Stimulated activated CD4-positive, alpha-beta T cell treated with anti-CD3 and anti-CD28 coated beads, Interleukin-1b, Interleukin-23, amount 100 ng/mL, for 1 hour (primary cell): Measurements from ENCODE around the gene FOXN4.

ENCODE experiments used
- DNase-seq, 2 donors: peaks; one replicate each; pipeline ENCODE4 v3.0.0-alpha.2; 2020; ENCODE audit warnings: low read depth in 2 of 2

Gene FOXN4

DNA sequence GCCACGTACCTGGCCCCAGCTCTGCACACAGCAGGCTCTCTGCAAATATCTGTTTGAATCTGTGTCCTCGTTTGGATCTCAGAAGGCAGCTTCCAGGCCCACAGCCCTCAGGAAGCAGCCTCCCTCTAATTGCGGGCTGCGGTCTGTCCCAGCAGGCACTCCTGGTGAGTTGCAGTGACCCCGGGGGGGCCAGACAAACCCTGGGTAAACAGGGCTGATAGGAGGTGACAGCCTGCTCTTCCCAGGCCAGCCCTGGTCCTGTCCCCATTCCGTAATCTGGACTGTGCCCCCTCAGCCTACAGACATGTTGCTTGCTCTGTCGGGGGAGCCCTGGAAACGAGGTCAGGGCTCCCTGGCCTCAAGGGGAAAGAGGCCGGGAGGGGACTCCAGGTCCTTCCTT, 2.0 kb downstream of the FOXN4 start:
- no peak for DNase-seq

DNA sequence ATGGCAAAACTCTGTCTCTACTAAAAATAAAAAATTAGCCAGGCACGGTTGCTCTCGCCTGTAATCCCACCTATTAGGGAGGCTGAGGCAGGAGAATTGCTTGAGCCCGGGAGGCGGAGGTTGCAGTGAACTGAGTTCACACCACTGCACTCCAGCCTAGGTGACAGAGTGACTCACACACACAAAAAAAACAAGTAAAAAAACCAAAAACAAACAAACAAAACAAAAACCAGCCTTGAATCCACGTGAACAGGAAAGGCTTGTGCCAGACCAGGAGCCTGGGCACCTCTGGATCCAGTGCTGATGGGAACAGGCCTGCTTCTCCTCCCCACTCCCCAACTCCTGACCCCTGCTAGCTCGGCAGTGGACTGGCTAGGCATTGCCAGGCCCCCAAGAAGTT, 3.5 kb downstream of the FOXN4 start:
- no peak for DNase-seq

DNA sequence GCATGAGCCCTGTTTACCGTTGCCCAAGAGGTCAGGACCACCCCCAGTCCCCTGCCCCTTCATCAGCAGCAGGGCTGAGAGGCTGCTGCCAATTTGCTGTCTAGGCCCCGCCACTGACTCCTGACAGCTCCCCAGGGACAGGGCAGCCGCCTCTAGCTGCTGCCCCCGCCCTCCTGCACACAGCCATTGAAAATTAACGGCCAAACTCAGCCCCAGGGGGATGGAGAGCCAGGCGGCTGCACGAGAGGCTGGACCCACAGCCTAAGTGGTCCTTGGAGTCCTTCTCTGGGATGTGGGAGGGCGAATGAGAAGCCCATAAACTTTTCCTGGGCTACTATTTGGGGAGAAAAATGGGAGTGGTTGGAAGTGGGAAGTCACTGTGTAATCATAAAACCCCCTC, 4.6 kb downstream of the FOXN4 start:
- DNase-seq = no peak

DNA sequence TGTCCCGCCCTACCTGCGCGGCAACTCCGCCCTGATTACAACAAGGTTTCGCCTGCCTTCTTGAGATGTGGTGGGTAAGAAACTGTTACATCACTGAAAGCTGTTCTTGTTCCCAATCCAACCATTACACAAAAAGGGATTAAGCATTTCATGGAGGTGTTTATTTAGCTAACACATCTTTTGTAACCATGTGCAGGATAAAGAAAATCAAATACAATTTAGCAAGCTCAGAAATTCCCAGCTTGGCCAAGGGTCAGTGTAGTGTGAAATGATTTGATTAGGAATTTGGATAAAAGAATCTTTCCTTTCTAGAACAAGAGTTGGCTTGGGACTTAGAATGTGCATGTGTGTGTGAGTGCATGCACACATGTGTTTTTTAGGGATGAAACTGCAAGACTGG, 6.3 kb downstream of the FOXN4 start:
- no peak for DNase-seq

DNA sequence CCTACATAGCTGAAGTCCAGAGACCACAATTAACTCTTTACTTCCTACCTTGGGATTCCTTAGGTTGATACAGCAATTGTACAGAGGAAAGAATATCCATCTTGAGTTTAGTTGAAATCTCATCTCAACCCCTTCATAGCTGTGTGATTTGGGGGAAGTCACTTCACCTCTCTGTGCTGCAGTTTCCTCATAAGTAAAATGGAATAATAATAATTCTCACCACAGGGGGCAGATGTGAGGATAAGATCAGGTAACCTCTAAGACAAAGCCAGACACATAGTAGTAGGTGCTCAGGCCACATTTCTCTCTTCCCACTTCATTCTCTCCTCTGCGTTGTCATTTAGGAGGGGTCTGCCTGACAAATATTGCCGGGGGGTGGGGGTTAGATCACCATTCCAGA, 6.7 kb downstream of the FOXN4 start:
- no peak for DNase-seq

DNA sequence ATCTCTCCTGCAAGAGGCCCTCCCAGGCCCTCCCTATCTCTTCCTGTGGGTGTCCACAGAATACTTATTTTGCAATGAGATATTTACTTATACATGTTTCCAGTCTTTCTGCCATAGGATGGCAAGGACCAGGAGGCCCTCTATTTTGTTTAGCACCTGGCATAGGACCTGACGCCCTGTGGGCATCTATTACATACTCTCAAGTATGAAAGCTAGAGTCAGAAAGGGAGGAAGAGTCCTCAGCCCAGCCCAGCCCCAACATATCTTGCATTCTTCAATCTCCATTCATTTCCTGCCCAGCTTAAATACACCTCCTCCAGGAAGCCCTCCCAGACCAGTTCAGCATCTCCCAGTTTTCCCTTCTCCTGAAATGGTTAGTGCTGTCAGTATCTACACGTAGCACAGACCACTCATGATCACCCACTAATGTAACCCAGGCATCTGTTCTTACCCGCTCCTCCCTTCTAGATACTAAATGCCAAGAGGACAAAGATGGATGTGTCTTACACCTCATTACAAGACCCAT, 7.4 kb downstream of the FOXN4 start:
- no peak for DNase-seq

DNA sequence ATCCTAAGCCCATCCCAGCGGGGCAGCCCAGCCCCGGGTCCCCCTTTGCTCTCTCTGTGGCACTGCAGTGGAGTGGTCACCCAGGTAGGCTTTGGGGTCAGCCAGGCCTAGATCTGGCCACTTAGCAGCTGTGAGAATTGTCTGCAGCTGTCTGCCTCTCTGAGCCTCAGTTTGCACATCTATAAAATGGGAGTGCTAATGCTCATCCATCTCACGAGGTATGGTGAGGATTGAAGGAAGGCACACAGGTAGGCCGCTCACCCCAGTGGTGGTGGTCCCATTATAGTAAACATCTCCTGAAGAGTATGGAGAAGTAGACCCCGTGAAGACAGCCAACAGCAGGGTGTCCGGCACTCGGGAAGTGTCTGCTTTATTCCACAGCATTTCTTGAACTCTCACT, 9.2 kb downstream of the FOXN4 start:
- DNase-seq = no peak

DNA sequence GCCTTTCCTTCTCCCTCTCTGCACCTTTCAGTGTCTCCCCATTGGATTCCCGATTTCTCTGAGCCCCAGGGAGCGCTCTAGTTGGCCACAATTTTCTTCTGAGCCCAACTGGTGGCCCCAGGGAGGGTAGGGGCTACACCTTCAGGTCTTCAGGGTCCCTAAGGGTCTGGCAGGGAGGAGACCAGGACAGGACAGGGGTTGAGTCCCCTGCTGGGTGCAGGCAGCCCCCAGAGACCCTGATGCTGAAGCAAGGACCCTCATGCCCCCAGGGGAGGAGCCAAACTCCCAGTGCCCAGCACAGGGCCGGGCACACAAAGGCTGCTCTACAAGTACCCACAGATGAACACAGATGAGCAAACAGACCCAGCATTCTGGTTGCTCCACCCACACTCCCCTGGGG, 12.7 kb downstream of the FOXN4 start:
- no peak for DNase-seq

DNA sequence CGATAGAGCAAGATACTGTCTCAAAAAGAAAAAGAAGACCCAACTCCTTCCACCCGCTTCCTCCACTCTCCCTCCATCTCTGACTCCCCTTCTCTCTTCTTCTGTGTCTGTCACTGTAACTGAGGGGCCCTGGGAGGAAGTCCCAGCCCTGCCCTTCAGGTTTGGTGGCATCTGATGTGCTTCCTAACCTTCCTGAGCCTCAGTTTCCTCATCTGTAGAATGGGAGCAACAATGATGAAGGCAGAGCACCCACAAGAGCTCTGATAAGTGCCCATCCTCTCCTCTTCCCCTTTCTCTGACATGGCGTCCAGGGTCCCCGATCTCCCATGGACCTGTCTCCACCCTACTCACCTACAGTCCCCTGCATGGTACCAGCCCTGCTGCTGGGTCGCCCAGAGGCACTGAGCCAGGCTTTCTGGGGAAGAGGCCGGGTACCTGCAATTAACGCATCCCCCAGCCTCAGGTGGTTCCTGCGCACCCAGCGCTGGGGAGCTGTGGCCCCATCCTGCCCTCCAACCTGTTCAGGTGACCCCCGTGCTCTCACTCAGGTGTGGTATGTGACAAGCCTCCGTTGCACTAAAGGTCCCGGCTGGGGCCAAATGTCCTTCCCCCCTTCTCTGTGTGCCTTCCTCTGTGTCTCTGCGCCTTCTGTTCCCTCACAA, 13.2 kb downstream of the FOXN4 start:
- DNase-seq = no peak

DNA sequence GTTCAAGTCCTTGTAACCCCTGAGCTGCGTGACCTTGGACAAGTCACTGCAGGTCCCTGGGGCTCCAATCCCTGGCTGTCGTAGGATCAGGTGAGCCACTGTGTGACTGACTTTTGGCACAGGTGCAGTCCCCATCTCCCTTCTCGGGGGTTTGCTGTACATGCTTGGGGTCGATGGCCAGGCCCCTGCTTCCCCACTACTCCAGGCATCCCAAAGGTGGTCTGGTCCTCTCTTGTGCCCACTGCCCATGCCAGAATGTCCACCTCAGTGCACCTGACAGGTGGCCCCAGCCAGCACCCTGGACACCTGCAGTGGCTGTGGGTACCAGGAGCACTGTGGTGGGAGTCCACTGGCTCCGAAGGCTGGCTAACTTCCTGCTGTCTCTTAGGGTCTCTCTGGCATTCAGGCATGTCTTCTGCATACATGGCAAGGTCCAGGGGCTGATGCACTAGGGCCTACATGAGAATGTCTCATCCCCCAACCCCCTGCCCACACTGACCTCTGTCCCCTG, 14.7 kb downstream of the FOXN4 start:
- DNase-seq = no peak

DNA sequence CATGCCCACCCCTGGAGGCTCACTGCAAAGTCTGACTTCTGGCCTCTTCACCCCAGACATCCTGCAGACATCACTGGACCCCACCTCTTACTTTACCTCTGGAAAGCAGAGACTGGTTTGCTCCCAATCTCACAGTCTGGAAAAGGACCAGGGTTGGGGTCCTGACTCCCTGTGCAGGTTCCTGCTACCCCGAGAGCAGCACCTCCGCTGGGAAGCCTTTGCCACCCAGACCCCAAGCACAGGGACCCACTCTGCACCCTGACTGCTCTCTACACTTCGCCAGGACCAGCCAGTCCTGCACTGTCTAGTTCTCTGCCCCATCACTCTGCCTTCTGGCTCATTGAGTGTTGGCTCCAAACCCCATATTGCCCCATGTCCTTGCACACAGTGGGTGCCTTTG, 16.0 kb downstream of the FOXN4 start:
- DNase-seq = no peak

DNA sequence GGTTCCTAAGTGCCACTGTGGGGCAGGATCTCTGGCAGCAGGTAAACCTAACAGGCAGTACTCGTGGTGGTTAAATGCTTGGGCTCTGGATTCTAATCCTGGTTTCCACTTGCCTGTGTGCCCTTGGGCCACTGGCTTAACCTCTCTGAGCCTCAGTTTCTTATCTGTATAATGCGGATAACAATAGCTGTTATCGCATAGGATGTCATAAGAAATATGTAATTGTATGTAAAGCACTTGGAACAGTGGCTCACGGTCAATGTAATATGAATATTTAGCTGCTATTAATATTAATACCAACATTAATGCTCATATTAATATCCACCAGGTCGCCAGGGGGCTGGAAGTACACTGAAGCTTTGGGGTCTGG, 16.8 kb downstream of the FOXN4 start:
- DNase-seq = no peak

DNA sequence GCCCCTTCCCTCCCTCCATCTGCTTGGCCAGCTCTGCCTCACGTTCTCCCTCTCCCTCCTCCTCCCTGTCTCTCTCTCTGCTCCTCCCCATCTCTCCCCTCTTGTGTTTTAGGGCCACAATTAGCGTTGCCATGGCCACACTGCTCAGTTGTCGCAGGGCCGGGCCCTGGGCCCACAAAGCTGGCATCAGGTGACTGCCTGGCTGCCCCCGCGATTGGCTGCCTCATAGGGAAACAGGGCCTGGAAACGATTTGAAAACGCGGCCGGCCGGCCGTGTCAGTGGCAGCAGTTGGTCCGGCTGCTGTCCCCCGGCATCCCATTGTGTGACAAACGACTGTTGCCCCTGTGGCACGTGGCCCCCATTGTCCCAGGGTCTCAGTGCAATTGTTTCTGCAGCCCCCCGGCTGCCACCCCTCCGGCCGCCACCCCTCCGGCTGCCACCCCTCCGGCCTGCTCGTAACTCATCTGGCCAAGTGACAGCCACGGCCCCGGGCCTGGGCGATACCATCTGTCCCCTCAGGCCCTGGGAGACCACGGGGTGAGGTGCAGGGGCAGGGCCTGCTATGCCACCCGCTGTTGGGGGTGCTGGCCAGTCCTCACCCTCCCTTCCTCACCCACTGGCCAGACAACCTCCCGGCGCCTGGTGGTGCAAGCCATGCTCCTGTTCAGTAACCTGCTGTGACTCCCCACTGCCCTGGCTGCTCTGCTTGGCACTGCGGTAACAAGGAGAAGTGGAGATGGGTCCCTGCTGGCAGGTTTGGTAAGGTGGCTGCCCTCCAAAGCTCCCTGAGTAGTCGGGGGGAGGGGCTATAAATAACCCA, 17.4 kb downstream of the FOXN4 start:
- DNase-seq = no peak

DNA sequence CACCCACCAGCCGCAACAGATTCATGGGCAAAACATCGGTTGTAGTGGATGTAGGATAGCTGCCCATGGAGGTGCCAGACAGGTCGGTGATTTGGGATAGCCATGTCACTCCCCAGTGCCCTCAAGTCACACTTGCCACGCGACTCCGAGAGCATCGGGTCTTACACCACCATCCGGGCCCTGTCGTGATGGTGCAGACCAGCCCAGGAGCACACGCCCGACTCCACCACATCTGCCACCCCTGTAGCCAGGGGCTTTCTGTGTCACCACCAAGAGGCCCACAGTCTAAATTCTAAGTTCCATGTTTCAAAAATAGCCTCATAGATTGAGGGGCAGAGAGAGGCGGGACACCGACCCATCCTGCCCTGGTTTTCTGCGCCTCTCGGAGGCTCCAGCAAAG, 18.0 kb downstream of the FOXN4 start:
- DNase-seq = no peak

DNA sequence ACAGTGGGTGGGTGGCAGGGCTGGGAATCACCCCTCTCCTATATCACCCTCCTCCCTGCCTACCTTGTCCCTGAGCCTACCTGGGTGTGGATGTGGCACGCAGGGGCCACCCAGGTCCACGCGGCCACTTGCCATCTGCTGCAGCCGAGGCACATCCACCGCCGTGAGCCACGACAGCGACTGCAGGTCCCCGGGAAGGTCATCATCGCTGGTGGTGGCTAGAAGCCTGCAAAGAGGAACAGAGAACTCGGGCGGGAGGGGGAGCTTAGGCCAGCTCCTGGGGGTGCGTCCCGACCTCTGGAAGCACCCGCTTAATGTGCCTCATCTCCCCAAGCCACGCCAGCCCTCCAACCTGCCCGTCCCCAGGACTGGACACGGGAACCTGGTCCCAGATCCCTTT, 19.0 kb downstream of the FOXN4 start:
- no peak for DNase-seq

DNA sequence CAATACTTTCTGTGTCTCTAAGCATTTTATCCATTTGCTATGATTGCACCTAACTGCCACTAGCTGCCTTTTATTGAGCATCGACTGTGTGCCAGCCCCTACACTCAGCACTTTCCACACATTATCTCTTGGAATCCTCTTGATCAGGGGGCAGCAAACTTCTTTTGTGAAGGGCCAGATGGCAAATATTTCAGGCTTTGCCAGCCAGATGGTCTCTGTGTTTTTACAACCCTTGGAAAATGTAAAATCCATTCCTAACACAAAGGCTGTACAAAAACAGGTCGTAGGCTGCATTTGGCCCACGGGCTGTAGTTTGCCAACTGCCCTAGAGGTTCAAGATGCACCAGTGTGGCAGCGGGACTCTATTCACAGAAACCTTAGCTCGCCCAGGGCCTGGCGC, 19.5 kb downstream of the FOXN4 start:
- DNase-seq = no peak

DNA sequence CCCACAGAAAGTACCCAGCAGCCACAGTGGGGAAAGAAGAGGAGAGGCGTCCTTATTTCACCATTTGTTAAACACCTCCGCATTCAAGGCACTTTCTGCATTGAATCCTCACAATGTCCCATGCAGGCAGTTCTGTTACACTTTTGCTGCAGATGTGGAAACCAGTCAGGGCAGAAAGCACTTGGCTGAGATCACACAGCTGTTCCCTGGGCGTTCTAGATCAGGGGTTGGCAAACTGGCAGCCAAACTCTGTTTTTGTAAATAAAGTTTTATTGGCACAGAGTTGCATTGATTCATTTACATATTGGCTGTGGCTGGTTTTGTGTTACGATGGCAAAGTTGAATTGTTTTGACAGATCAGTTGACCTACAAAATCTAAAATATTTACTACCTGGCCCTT, 20.1 kb downstream of the FOXN4 start:
- DNase-seq = no peak

DNA sequence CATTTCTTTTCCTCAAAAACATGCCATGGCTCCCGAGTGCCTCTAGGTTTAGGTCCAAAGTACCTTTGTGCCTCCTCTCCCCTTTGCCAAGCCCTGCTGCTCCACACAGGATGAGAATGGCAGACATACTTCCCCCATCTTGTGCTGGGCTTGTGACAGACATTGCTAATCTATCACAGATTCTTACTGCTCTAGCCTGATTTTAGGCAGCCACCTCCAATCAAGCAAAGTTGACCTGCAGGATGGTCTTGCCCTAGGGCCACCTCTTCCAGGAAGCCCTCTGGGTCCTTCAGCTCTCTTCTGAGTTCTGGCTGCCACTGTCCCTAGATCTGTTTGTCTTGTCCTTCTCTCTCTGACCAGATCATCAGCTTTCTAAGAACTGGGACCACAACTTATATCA, 20.5 kb downstream of the FOXN4 start:
- no peak for DNase-seq

DNA sequence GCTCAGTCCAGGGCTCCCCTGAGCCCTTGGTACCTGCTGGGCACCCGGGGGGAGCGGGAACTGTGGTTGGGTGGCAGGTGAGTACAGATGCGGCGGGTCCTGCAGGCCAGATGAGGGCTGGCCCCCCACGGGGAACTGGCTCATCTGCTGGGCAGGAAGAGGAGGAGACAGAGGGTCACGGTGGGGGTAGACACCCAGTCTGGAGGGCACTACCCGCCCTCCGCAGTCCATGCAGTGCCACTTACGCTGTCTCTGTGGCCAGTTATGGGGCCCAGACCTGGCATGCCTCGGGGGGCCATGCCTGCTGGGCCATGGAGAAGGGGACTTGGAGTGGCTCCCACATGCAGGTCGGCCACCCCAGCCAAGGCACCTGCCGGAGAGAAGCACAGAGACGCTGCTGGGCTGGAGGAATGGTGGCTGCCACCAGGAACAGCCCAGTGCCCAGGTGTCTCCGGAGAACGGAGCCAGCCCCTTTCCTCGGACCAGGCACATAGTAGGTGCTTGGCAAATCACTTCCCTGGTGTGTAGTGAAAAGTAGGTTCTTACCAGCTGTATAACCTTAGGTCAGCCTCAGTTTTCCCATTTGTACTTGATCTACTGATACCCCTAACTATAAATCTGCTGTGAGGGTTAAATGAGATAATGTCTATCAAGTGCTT, 21.1 kb downstream of the FOXN4 start:
- DNase-seq = no peak

DNA sequence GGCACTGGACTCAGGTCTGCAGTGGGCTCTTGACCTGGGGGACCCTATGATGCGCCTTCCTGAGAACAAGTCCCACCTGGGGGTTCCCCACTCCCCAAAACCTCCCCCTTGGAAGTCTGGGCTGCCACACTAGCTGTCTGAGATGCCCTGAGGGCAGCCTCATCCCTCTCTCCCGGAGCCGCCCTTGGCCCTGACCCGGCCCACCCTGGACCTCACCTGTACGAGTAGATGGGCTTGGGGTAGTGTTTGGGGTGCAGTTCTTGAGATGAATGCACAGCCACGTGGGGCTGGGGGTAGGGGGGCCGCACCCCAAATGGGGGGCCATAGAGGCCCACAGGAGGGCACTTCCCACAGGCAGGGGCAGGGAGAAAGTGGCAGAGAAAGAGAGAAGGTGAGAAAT, 21.9 kb downstream of the FOXN4 start:
- no peak for DNase-seq

DNA sequence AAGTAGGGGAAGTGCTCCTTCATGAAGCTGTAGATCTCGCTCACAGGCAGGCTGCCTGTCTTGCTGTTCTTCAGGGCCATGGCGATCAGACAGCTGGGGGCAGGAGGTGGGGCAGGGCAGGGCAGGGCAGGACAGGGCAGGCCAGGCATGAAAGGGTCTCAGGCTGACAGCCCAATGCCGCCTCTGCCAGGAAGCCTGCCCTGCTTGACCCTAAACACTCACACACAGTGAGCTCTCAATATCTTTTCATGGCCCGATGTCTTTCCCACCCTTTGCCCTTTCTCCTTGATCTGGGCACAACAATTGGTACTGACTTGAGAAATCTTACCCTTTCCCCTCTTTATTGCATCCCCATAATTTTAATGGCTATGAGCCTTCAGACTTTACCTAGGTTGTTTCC, 22.4 kb downstream of the FOXN4 start:
- DNase-seq = no peak

DNA sequence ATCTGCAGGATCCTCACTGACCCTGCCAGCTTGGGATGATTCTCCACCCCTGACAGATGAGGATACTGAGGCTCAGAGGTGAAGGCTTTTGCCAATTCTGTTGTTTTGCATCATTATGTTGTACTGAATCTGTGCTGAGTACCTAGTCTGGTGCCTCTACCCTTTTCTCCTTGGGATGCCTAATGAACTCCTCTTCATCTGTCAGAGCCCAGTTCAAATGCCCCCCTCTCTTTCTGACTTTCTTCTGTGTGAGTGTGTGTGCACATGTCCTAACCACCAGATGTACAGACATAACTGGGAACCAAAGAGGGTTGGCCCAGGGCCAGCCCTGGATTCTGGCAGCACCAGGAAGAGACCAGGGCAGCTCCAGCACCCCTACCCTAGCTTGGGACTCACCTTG, 22.8 kb downstream of the FOXN4 start:
- no peak for DNase-seq

DNA sequence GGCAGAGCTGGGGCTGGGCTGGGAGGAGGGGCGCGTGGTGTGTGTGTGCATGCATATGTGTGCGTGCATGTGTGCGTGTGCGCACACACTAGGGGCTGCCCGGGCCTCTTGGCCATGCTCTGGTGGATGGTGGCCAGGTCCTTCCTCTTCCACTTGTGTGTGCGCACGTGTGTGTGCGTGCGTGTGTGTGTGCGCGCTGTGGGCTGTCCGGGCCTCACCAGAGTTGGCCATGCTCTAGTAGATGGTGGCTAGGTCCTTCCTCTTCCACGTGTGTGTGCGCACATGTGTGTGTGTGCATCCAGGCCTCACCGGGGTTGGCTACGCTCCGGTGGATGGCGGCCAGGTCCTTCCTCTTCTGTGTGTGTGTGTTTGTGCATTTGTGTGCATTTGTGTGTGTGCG, 24.7 kb downstream of the FOXN4 start:
- no peak for DNase-seq
